ENCODE results near the gene TIMELESS. TPM values are rescaled to one million over a fixed set of nuclear protein-coding genes. Genes with fewer than 3 reads are reported as not detected.

The TIMELESS gene, protein sequence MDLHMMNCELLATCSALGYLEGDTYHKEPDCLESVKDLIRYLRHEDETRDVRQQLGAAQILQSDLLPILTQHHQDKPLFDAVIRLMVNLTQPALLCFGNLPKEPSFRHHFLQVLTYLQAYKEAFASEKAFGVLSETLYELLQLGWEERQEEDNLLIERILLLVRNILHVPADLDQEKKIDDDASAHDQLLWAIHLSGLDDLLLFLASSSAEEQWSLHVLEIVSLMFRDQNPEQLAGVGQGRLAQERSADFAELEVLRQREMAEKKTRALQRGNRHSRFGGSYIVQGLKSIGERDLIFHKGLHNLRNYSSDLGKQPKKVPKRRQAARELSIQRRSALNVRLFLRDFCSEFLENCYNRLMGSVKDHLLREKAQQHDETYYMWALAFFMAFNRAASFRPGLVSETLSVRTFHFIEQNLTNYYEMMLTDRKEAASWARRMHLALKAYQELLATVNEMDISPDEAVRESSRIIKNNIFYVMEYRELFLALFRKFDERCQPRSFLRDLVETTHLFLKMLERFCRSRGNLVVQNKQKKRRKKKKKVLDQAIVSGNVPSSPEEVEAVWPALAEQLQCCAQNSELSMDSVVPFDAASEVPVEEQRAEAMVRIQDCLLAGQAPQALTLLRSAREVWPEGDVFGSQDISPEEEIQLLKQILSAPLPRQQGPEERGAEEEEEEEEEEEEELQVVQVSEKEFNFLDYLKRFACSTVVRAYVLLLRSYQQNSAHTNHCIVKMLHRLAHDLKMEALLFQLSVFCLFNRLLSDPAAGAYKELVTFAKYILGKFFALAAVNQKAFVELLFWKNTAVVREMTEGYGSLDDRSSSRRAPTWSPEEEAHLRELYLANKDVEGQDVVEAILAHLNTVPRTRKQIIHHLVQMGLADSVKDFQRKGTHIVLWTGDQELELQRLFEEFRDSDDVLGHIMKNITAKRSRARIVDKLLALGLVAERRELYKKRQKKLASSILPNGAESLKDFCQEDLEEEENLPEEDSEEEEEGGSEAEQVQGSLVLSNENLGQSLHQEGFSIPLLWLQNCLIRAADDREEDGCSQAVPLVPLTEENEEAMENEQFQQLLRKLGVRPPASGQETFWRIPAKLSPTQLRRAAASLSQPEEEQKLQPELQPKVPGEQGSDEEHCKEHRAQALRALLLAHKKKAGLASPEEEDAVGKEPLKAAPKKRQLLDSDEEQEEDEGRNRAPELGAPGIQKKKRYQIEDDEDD
- 2.6 and 3.4 TPM in 2 replicates for total RNA-seq

DNA sequence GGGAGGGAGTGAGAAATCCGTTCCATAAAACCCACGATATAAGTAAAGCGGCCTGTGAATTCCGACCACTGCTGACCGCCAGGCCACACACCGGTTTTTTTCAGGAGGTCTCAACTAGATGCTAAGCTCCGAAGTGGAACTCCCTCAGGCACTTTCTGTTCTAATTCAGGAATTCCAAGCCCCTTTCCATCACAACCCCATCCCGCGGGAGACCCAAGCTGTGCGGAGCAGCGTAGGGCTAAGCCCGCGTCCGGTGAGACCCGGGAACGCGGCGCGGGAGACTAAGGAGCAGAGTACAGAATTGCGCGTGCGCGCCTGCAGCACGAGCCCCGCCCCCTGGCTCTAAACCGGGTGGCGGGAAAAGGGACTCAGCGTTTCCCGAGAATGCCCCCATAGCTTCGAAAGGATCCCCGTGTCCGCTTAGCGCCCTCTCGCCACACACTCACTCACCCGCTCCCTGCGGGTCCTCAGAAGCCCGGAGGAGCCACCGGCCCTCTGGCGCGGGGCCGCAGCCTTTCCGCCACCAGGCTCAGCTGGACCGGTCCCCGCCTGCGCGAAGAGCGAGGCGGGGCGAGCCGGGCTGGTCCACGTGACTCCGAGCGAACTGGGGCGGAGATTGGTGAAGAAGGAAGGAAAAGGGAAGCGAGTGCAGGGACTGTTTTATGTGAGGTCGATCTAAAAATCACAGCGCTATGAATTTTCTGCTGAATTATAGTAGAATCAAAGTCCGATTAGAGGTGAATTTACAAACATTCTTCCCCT is at the start of gene TIMELESS:
TIMELESS (minus strand) TSS at position 567 of the 762 bp plus-strand sequence. CDS start 15,256 bp downstream, outside the sequence.

DNA sequence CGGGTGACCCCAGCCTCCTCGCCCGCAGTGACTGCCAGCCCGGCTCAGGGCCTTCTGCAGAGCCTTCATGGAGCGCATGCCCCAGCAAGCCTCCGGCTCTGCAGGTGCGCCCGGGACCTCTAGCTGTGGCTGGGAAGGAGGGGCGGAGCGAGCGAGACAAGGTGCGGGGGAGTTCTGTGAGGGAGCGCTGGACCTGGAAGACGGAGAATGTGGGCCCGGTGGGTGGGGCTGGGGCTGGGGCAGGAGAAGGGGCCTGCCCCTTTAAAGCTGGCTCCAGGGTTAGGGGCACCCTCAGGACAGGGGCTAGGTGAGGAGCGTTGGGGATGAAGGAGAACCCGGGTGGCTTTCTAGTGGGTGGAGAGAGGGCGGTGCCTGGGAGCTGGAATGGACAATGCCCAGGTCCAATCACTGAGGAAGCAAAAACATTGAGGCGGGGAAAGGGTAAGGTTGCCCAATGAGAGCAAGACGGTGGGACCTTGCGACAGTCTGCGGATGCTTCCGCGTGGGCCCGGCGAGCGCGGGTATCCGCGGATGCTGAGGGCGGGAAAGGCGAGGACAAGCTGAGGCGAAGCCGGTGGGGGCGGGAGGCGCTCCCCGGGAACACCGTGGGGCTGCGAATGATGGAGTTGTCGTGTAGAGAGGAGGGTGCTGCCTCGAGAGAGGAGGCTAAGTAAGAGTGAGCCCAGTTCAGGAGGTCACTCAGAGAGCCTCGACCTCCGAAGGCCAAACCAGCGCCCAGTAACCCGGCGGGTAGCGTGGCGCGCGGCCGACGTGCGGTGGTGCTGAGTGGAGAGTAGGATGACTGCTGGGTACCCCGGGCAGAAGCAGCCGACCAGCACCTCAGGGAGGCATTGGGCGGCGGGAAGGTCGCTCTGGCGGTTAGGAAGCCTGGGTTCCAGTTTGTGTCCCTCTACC is 39.1 kb upstream of the TIMELESS start, which contains the start of gene GLS2:
GLS2 (minus strand) TSS at position 121 of the 915 bp plus-strand sequence; CDS start at position 78, 43 bp downstream.

DNA sequence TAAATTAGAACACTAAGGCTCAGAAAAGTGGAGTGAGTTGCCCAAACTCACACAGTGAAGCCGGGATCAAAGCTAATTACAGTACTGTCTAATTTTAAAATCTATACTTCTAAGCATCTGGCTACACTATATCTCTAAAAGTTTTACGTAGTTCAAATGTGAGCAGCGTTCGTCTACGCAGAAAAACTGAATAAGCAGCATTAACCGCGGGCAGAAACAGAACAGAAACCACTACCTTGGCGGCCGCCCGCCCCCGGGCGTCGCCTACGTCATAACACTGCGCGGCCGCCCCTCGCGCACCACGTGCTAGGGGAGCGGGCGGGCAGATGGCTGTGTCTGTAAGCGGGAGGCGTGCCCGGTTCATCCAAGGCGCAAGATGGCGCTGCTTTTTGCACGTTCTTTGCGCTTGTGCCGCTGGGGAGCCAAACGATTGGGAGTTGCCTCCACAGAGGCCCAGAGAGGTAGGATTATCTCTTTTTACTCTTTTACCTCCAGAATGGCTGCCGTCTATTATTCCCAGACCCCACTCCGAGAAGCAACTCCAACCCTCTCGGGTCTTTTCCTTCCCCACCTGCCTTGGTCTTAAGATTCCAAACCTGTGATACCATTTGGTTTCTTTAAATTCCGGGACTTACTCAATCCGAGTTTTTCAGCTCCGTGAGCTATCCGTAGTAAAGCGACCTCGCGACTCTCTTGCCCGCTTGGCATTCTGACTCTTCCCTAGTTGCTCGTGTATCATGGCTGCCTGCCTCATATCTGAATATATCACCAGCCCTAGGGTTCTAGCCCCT is 19.2 kb upstream of the TIMELESS start, which contains the start of gene SPRYD4:
SPRYD4 (plus strand) TSS at position 363 of the 791 bp plus-strand sequence; CDS start at position 377, 14 bp downstream.

DNA sequence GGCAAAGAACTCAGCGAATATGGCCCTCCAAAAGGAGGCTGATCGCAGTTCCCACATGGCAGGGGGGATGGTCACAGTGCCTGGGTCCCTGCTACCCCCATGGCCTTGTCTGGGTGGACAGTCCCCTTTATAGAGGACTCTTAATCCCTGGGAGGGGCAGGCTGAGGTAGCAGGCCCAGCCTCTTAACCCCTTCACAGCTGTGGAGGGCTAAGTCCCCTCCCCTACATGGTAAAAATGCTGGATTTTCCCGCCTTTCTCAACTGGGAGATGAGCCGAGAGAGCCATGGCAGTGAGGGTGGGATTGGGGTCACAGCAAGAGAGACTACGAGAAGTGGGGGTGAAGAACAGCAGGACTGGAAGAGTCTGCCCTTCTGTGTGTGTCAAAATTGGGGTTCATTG is 5.3 kb upstream of the TIMELESS start, which contains the start of gene MIP:
MIP (minus strand) TSS at position 101 of the 400 bp plus-strand sequence; CDS start at position 57, 44 bp downstream.

Other genes starting within 250 kb of the TIMELESS start
- 145 and 163 TPM in 2 replicates for gene RNF41, start 227.5 kb downstream of the TIMELESS start, total RNA-seq
- 21.6 and 24.0 TPM in 2 replicates for gene NABP2, start 225.1 kb downstream of the TIMELESS start, total RNA-seq
- not detected in 2 replicates for gene SLC39A5, start 219.4 kb downstream of the TIMELESS start, total RNA-seq
- 19.1 and 22.3 TPM in 2 replicates for gene ANKRD52, start 191.0 kb downstream of the TIMELESS start, total RNA-seq
- gene COQ10A, start 182.5 kb downstream of the TIMELESS start, total RNA-seq = 12.4 and 15.6 TPM in 2 replicates
- 91.3 and 105 TPM in 2 replicates for gene CS, start 149.1 kb downstream of the TIMELESS start, total RNA-seq
- 57.2 and 59.7 TPM in 2 replicates for gene CNPY2, start 133.4 kb downstream of the TIMELESS start, total RNA-seq
- 19.2 and 34.2 TPM in 2 replicates for gene PAN2, start 115.4 kb downstream of the TIMELESS start, total RNA-seq
- gene IL23A, start 110.5 kb downstream of the TIMELESS start, total RNA-seq = not detected in 2 replicates
- 671 and 690 TPM in 2 replicates for gene STAT2, start 89.3 kb downstream of the TIMELESS start, total RNA-seq
- gene APOF, start 86.6 kb downstream of the TIMELESS start, total RNA-seq = not detected in 2 replicates
- gene MIP, start 5.2 kb upstream of the TIMELESS start, total RNA-seq = 0.32 TPM in 1 of 2 replicates, not detected in the other
- gene SPRYD4, start 19.2 kb upstream of the TIMELESS start, total RNA-seq = 2.8 and 2.9 TPM in 2 replicates
- gene GLS2, start 38.7 kb upstream of the TIMELESS start, total RNA-seq = not detected in 2 replicates
- gene RBMS2, start 72.4 kb upstream of the TIMELESS start, total RNA-seq = 25.7 and 26.0 TPM in 2 replicates
- 55.4 and 65.2 TPM in 2 replicates for gene BAZ2A, start 180.9 kb upstream of the TIMELESS start, total RNA-seq
- 321 and 357 TPM in 2 replicates for gene ATP5F1B, start 196.6 kb upstream of the TIMELESS start, total RNA-seq
- 50.5 and 58.8 TPM in 2 replicates for gene PTGES3, start 238.9 kb upstream of the TIMELESS start, total RNA-seq